SK-N-SH (cell line): ENCODE data around the gene STON2. TPM values are rescaled to one million over a fixed set of nuclear protein-coding genes. Genes with fewer than 3 reads are reported as not detected.

Experiments used
- CTCF ChIA-PET: fragments of 300-600, 350-600 bp; formaldehyde crosslinking; extraction: SDS; loops from one replicate; lab custom pipeline; 2021; lab: Yijun Ruan, JAX
- POLR2A ChIA-PET: fragments of 350-600 bp; sonication (Branson Sonifier 250); formaldehyde crosslinking; extraction: SDS; loops from one replicate; lab custom pipeline; 2020; ENCODE audit warnings: antibody characterized with exemption, inconsistent platforms; lab: Yijun Ruan, JAX
- DNase-seq: peaks from one replicate; pipeline ENCODE4 v3.0.0; 2012
- H2AFZ ChIP-seq: fragments of 200-600 bp; sonication (generic); 2 replicates; pipeline ENCODE4 v1.8.1; 2016; ENCODE audit warnings: antibody characterized with exemption, mild to moderate bottlenecking, low read depth
- H3F3A ChIP-seq: fragments of 200-600 bp; sonication (generic); replicated peaks from 2 replicates; pipeline ENCODE3; 2016; ENCODE audit warnings: antibody characterized with exemption, mild to moderate bottlenecking; ENCODE audit not compliant: insufficient read depth
- H3K27ac ChIP-seq, 2 experiments: fragments of 200-500 bp in 1 of 2; fragments of 200-600 bp in 1 of 2; sonication (Bioruptor generic) in 1 of 2; sonication (generic), shearing (Covaris generic) in 1 of 2; 2 replicates each; pipeline versions ENCODE4 v1.5.1 to v1.6.1; 2014 to 2016; ENCODE audit warnings: low read depth in 2 of 2, inconsistent platforms in 1 of 2, low read length in 1 of 2, mild to moderate bottlenecking in 1 of 2, mixed read lengths in 1 of 2
- H3K27me3 ChIP-seq: fragments of 200-600 bp; sonication (generic), shearing (Covaris generic); 2 replicates; pipeline ENCODE4 v1.6.1; 2016; ENCODE audit warnings: mixed run types; ENCODE audit not compliant: insufficient read depth
- H3K36me3 ChIP-seq, 2 experiments: fragments of 200-500 bp in 1 of 2; fragments of 200-600 bp in 1 of 2; sonication (Bioruptor generic) in 1 of 2; sonication (generic) in 1 of 2; replicated peaks in 1 of 2; 2 replicates each; pipeline versions ENCODE3 to v1.5.1; 2014 to 2016; ENCODE audit warnings: low read length in 1 of 2, mild to moderate bottlenecking in 1 of 2; ENCODE audit not compliant: insufficient read depth in 2 of 2, control insufficient read depth in 1 of 2
- H3K4me1 ChIP-seq, 2 experiments: fragments of 200-500 bp in 1 of 2; fragments of 200-600 bp in 1 of 2; sonication (Bioruptor generic) in 1 of 2; sonication (generic), shearing (Covaris generic) in 1 of 2; 2 replicates each; pipeline versions ENCODE4 v1.5.1 to v1.6.1; 2014 to 2016; ENCODE audit warnings: low read depth in 1 of 2, low read length in 1 of 2, mixed run types in 1 of 2; ENCODE audit not compliant: insufficient read depth in 2 of 2, control insufficient read depth in 1 of 2
- H3K4me2 ChIP-seq: fragments of 200-600 bp; sonication (generic), shearing (Covaris generic); 2 replicates; pipeline ENCODE4 v1.6.1; 2017; ENCODE audit warnings: mixed run types
- H3K4me3 ChIP-seq, 2 experiments: fragments of 200-500 bp in 1 of 2; fragments of 200-600 bp in 1 of 2; sonication (Bioruptor generic) in 1 of 2; sonication (generic), shearing (Covaris generic) in 1 of 2; 2 replicates each; pipeline versions ENCODE4 v1.5.1 to v1.8.1; 2014 to 2016; ENCODE audit warnings: low read depth in 2 of 2, inconsistent platforms in 1 of 2, low read length in 1 of 2, mild to moderate bottlenecking in 1 of 2, mixed read lengths in 1 of 2, moderate library complexity in 1 of 2
- H3K79me2 ChIP-seq: fragments of 200-600 bp; sonication (generic); 2 replicates; pipeline ENCODE4 v1.8.1; 2017; ENCODE audit warnings: mild to moderate bottlenecking; ENCODE audit not compliant: insufficient read depth
- H3K9ac ChIP-seq: fragments of 200-600 bp; sonication (generic); 2 replicates; pipeline ENCODE4 v1.6.1; 2017; ENCODE audit warnings: mixed run types
- H3K9me2 ChIP-seq: fragments of 200-600 bp; sonication (generic); 2 replicates; pipeline ENCODE4 v1.6.1; 2017; ENCODE audit warnings: mixed run types
- H3K9me3 ChIP-seq: fragments of 200-600 bp; sonication (generic); 2 replicates; pipeline ENCODE4 v1.6.1; 2017; ENCODE audit warnings: mixed run types, mild to moderate bottlenecking, moderate library complexity
- H4K20me1 ChIP-seq: fragments of 200-600 bp; sonication (generic); 2 replicates; pipeline ENCODE4 v1.6.1; 2017; ENCODE audit warnings: mild to moderate bottlenecking, mixed run types; ENCODE audit not compliant: insufficient read depth
- CHD2 ChIP-seq: fragments of 150-350 bp; IDR thresholded peaks from 2 replicates; pipeline ENCODE4 v1.6.1; 2018; ENCODE audit warnings: low read length; ENCODE audit not compliant: partially characterized antibody
- FOSL2 ChIP-seq: IDR thresholded peaks from 2 replicates; pipeline ENCODE4 v1.4.0; 2012; ENCODE audit warnings: low read depth, mild to moderate bottlenecking, moderate library complexity, borderline replicate concordance
- FOXJ3 ChIP-seq: sonication (generic); formaldehyde crosslinking; IDR thresholded peaks from 2 replicates; pipeline ENCODE4 v1.5.1; 2020; ENCODE audit warnings: mild to moderate bottlenecking, missing genetic modification reagents
- JUND ChIP-seq: IDR thresholded peaks from 2 replicates; pipeline ENCODE4 v1.4.0; 2012
- RAD21 ChIP-seq: IDR thresholded peaks from 2 replicates; pipeline ENCODE4 v1.6.1; 2012; ENCODE audit warnings: mild to moderate bottlenecking, low read length
- TAF1 ChIP-seq: IDR thresholded peaks from 2 replicates; pipeline ENCODE4 v1.6.1; 2012; ENCODE audit warnings: low read depth, mild to moderate bottlenecking, low read length, moderate library complexity, borderline replicate concordance
- TCF12 ChIP-seq: IDR thresholded peaks from 2 replicates; pipeline ENCODE4 v1.4.0; 2012
- TEAD4 ChIP-seq: IDR thresholded peaks from 2 replicates; pipeline ENCODE4 v1.4.0; 2012; ENCODE audit warnings: mild to moderate bottlenecking, borderline replicate concordance; ENCODE audit not compliant: insufficient read depth
- WGBS: methylation state at CpG from one replicate; pipeline ENCODE4 v1.1.6; 2017; ENCODE audit warnings: low lambda C conversion rate; 5-methylcytosine and 5-hydroxymethylcytosine counted together
- polyA plus RNA-seq, 3 experiments: library from polyadenylated mRNA; depleted of rRNA; stranded (reverse); fragments of >200 nt; gene quantifications; 2 replicates each; pipeline ENCODE4 v1.2.3, GENCODE V29; 2012
- TF ChIP-seq, protein P1 (sequence below): fragments of 150-350 bp; IDR thresholded peaks from 2 replicates; pipeline ENCODE4 v1.6.1; 2016; ENCODE audit warnings: mild to moderate bottlenecking, low read depth, low read length
- TF ChIP-seq, protein P2 (sequence below): IDR thresholded peaks from 2 replicates; pipeline ENCODE4; 2012
- TF ChIP-seq, protein P3 (sequence below): fragments of 200-600 bp; sonication (generic); IDR thresholded peaks from 2 replicates; pipeline ENCODE4 v1.6.1; 2017; ENCODE audit warnings: antibody characterized with exemption, mild to moderate bottlenecking, moderate library complexity

STON2 gene
- polyA plus RNA-seq, 1 of the 3 experiments (the other 2 are of a cell fraction) = not detected

DNA sequence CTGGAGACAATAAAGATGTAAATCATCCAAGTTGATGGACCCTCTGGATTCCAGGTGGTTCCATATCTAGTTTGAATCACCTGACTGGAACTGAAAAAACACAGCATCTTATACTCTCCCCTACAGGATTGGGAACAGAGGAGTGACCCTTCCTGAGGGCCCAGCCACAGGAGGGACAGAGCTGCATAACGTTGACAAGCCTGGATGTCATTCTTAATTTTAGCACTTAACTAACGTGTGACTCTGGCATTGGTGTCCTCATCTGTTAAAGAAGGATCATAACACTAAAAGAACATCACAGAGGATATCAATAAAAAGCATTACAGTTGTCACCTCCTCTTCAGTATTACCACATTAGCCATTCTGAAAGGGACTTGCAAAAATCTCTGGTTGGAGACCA lies 47.7 kb downstream of the STON2 start:
- Histone ChIP-seq H3K9me3 (no peaks in the 10 kb centered on the region), H3F3A (no peaks in the 10 kb centered on the region), H3K4me2 (no peak overlapping the region), H4K20me1 (no peaks in the 10 kb centered on the region), H3K27me3 (no peaks in the 10 kb centered on the region), H3K9ac (no peak overlapping the region), H3K4me3 (no peak overlapping the region), H3K36me3 (no peaks in the 10 kb centered on the region), H3K27ac (no peak overlapping the region), H3K4me1 (no peaks in the 10 kb centered on the region), H2AFZ (no peak overlapping the region), H3K9me2 (0 out of 2 replicates have a peak, but pooled peaks cover 2% of the 10 kb centered on the region), H3K79me2 (no peaks in the 10 kb centered on the region)
- POLR2A ChIA-PET = no interaction called here
- TF ChIP-seq CHD2 = no peak
- no peak for TF ChIP-seq FOXJ3 (CRISPR knock-in tag)
- TF ChIP-seq, protein P1, sequence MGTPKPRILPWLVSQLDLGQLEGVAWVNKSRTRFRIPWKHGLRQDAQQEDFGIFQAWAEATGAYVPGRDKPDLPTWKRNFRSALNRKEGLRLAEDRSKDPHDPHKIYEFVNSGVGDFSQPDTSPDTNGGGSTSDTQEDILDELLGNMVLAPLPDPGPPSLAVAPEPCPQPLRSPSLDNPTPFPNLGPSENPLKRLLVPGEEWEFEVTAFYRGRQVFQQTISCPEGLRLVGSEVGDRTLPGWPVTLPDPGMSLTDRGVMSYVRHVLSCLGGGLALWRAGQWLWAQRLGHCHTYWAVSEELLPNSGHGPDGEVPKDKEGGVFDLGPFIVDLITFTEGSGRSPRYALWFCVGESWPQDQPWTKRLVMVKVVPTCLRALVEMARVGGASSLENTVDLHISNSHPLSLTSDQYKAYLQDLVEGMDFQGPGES = no peak
- TF ChIP-seq RAD21 = no peak
- CTCF ChIA-PET = no interaction called here
- 14% methylated on average over 2 of the region's 2 CpGs for WGBS
- no peak for DNase-seq

DNA sequence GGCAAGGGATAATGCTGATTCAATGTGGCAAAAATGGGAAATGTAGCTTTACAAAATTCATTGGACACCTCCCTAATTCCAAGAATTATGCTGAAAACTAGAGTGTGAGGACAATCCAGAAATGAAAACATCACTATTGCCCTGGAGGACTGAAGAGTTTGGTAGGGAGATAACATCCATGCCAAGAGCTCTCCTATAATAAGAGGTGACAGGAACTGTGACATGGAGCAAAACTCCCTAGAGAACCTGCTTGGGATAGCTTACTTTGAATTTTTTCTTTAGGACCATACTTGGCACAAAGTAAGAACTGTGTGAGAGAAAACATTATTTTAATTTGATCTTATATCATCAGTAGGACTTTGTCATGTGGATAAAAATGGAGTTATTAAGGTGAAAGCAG lies 48.9 kb downstream of the STON2 start:
- Histone ChIP-seq H3K79me2 (no peaks in the 10 kb centered on the region), H3F3A (no peaks in the 10 kb centered on the region), H3K36me3 (no peaks in the 10 kb centered on the region), H3K4me3 (no peak overlapping the region), H3K9me3 (no peaks in the 10 kb centered on the region), H3K27me3 (no peaks in the 10 kb centered on the region), H3K27ac (no peak overlapping the region), H3K4me1 (no peaks in the 10 kb centered on the region), H2AFZ (no peak overlapping the region), H3K9ac (no peak overlapping the region)
- POLR2A ChIA-PET = no interaction called here
- no peak for DNase-seq
- no peak for TF ChIP-seq TAF1
- TF ChIP-seq, protein P1 = no peak
- no peak for TF ChIP-seq CHD2
- no peak for TF ChIP-seq TCF12
- TF ChIP-seq JUND = no peak
- TF ChIP-seq, protein P2, sequence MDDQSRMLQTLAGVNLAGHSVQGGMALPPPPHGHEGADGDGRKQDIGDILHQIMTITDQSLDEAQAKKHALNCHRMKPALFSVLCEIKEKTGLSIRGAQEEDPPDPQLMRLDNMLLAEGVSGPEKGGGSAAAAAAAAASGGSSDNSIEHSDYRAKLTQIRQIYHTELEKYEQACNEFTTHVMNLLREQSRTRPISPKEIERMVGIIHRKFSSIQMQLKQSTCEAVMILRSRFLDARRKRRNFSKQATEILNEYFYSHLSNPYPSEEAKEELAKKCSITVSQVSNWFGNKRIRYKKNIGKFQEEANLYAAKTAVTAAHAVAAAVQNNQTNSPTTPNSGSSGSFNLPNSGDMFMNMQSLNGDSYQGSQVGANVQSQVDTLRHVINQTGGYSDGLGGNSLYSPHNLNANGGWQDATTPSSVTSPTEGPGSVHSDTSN = no peak
- no peak for TF ChIP-seq FOSL2
- TF ChIP-seq TEAD4 = no peak
- TF ChIP-seq, protein P3, sequence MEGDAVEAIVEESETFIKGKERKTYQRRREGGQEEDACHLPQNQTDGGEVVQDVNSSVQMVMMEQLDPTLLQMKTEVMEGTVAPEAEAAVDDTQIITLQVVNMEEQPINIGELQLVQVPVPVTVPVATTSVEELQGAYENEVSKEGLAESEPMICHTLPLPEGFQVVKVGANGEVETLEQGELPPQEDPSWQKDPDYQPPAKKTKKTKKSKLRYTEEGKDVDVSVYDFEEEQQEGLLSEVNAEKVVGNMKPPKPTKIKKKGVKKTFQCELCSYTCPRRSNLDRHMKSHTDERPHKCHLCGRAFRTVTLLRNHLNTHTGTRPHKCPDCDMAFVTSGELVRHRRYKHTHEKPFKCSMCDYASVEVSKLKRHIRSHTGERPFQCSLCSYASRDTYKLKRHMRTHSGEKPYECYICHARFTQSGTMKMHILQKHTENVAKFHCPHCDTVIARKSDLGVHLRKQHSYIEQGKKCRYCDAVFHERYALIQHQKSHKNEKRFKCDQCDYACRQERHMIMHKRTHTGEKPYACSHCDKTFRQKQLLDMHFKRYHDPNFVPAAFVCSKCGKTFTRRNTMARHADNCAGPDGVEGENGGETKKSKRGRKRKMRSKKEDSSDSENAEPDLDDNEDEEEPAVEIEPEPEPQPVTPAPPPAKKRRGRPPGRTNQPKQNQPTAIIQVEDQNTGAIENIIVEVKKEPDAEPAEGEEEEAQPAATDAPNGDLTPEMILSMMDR = no peak
- TF ChIP-seq, all 33 proteins: peak for 0
- no peaks in the 10 kb centered on the region for H4K20me1 ChIP-seq
- H3K9me2 ChIP-seq = 0 out of 2 replicates have a peak, but pooled peaks cover 2% of the 10 kb centered on the region
- CTCF ChIA-PET = no interaction called here
- H3K4me2 ChIP-seq = no peak overlapping the region
